Kidney (tissue), 22 donors: ENCODE results near the gene DDAH1. TPM values are rescaled to one million over a fixed set of nuclear protein-coding genes. Genes with fewer than 3 reads are reported as not detected.
A peak's percentile ranks its signal among the peaks of the same experiment; 100 is the strongest.
"Not testable (repeated sequence)": the region's sequence is repeated elsewhere in the genome, so short reads cannot be mapped to it uniquely, and the experiment has no call there.

Source experiments
- DNase-seq, 5 donors: peaks; one replicate each; pipeline ENCODE4 v3.0.0-alpha.2; 2013 to 2020
- FAIRE-seq: peaks from 2 replicates; lab custom pipeline; 2012; peaks lifted over from hg19 to GRCh38; lab: Jason Lieb, UNC
- H3K27ac ChIP-seq, 2 donors: one replicate each; pipeline ENCODE4 v1.7.0; 2013; ENCODE audit warnings: low read depth in 2 of 2, low read length in 2 of 2, inconsistent platforms in 1 of 2
- H3K27me3 ChIP-seq: one replicate; pipeline ENCODE4 v1.7.1; 2013; ENCODE audit warnings: low read length, inconsistent platforms; ENCODE audit not compliant: control insufficient read depth, insufficient read depth
- H3K36me3 ChIP-seq, 3 donors: one replicate each; pipeline versions ENCODE4 v1.7.0 to v1.7.1; 2013; ENCODE audit warnings: low read length in 3 of 3, control low read depth in 1 of 3, inconsistent platforms in 1 of 3; ENCODE audit not compliant: insufficient read depth in 3 of 3, control insufficient read depth in 2 of 3
- H3K4me1 ChIP-seq, 3 donors: one replicate each; pipeline versions ENCODE4 v1.7.0 to v1.7.1; 2013; ENCODE audit warnings: low read length in 3 of 3, inconsistent platforms in 1 of 3, low read depth in 1 of 3; ENCODE audit not compliant: control insufficient read depth in 2 of 3, insufficient read depth in 2 of 3
- H3K4me3 ChIP-seq, 3 donors: one replicate each; pipeline versions ENCODE4 v1.7.0 to v1.8.1; 2013; ENCODE audit warnings: low read length in 3 of 3, control low read depth in 1 of 3, inconsistent platforms in 1 of 3
- H3K9ac ChIP-seq, 3 donors: one replicate each; pipeline versions ENCODE4 v1.7.0 to v1.7.1; 2013; ENCODE audit warnings: low read length in 3 of 3, control low read depth in 1 of 3, inconsistent platforms in 1 of 3
- H3K9me3 ChIP-seq, 3 donors: one replicate each; pipeline versions ENCODE4 v1.7.0 to v1.7.1; 2013; ENCODE audit warnings: low read length in 3 of 3, control low read depth in 1 of 3, inconsistent platforms in 1 of 3; ENCODE audit not compliant: control insufficient read depth in 2 of 3, insufficient read depth in 1 of 3
- intact Hi-C: fragments of 100-400 bp; cut with DNase I; formaldehyde crosslinking; loops from one replicate; pipeline ENCODE4 v1.11.1; 2022
- long read RNA-seq, 10 donors: library from polyadenylated mRNA in 1 of 10; unstranded in 1 of 10; transcript quantifications; one replicate each; pipeline ENCODE4 v2.0.0 and lab custom pipeline, GENCODE V29; 2021 to 2026
- polyA plus RNA-seq: library from polyadenylated mRNA; stranded (reverse); fragments of 350-450 nt; fragmentation: Illumina TruSeq; extraction: RNeasy Lipid Tissue Mini Kit (QIAGEN cat#74804); gene quantifications from one replicate; pipeline ENCODE4 v1.2.3, GENCODE V29; 2014; ENCODE audit warnings: low read depth, low replicate concordance; ENCODE audit not compliant: insufficient read depth
- total RNA-seq: library from RNA; stranded (reverse); fragmentation: NEBNext Ultra II Directional; extraction: Animal tissue kit (Norgen Biotek cat#: 25700); gene quantifications from one replicate; pipeline ENCODE4 v1.2.1, GENCODE V29; 2021
- TF ChIP-seq, protein P1 (sequence below): IDR thresholded peaks from 3 replicates; pipeline ENCODE4 v1.5.1; 2012; ENCODE audit warnings: mild to moderate bottlenecking, moderate library complexity, borderline replicate concordance; ENCODE audit not compliant: insufficient read depth; ENCODE audit errors: extremely low read depth
- donor health status: control.
- donor health status: control.
- donor health status: control.
- donor health status: control.
- donor health status: control.
- donor health status: DM: yes; HTN: yes; CAD: no.
- donor health status: Normal renal cell carcinoma (clear cell type).

DDAH1 gene
- total RNA-seq (73.1 TPM), polyA plus RNA-seq (98.9 TPM)
- long read RNA-seq, donor 1, transcript DDAH1-201 (6 exons, 3,920 nt) = major isoform, 17 of 20 reads
- long read RNA-seq, donor 1, partial matches to known transcripts = 0 of 20 reads
- long read RNA-seq, donor 1, other reads (novel, unspliced or antisense) = 0 of 20 reads
- long read RNA-seq, donor 2, transcript DDAH1-201 (6 exons, 3,920 nt) = major isoform, 28 of 29 reads
- long read RNA-seq, donor 2, partial matches to known transcripts = 0 of 29 reads
- long read RNA-seq, donor 2, other reads (novel, unspliced or antisense) = 0 of 29 reads
- long read RNA-seq, donor 3, transcript DDAH1-201 (6 exons, 3,920 nt) = major isoform, 21 of 22 reads
- long read RNA-seq, donor 3, partial matches to known transcripts = 0 of 22 reads
- long read RNA-seq, donor 3, other reads (novel, unspliced or antisense) = 0 of 22 reads
- long read RNA-seq, donor 4, transcript DDAH1-201 (6 exons, 3,920 nt) = major isoform, 11 of 13 reads
- long read RNA-seq, donor 4, partial matches to known transcripts = 0 of 13 reads
- long read RNA-seq, donor 4, other reads (novel, unspliced or antisense) = 0 of 13 reads
- long read RNA-seq, donor 5, partial matches to known transcripts = 0 of 1 reads
- long read RNA-seq, donor 5, other reads (novel, unspliced or antisense) = 0 of 1 reads
- long read RNA-seq, donor 6, transcript DDAH1-201 (6 exons, 3,920 nt) = major isoform, 7 of 8 reads
- long read RNA-seq, donor 6, partial matches to known transcripts = 0 of 8 reads
- long read RNA-seq, donor 6, other reads (novel, unspliced or antisense) = 0 of 8 reads
- long read RNA-seq, donor 7, partial matches to known transcripts = 1 of 15 reads
- long read RNA-seq, donor 7, other reads (novel, unspliced or antisense) = 10 of 15 reads
- long read RNA-seq, donor 8, transcript DDAH1-201 (6 exons, 3,920 nt) = major isoform, 20 of 27 reads
- long read RNA-seq, donor 8, partial matches to known transcripts = 6 of 27 reads
- long read RNA-seq, donor 8, other reads (novel, unspliced or antisense) = 0 of 27 reads
- long read RNA-seq, donor 9, transcript DDAH1-201 (6 exons, 3,920 nt) = major isoform, 10 of 16 reads
- long read RNA-seq, donor 9, partial matches to known transcripts = 6 of 16 reads
- long read RNA-seq, donor 9, other reads (novel, unspliced or antisense) = 0 of 16 reads
- long read RNA-seq, donor 10, transcript DDAH1-201 (6 exons, 3,920 nt) = major isoform, 12 of 13 reads
- long read RNA-seq, donor 10, partial matches to known transcripts = 0 of 13 reads
- long read RNA-seq, donor 10, other reads (novel, unspliced or antisense) = 0 of 13 reads

DNA sequence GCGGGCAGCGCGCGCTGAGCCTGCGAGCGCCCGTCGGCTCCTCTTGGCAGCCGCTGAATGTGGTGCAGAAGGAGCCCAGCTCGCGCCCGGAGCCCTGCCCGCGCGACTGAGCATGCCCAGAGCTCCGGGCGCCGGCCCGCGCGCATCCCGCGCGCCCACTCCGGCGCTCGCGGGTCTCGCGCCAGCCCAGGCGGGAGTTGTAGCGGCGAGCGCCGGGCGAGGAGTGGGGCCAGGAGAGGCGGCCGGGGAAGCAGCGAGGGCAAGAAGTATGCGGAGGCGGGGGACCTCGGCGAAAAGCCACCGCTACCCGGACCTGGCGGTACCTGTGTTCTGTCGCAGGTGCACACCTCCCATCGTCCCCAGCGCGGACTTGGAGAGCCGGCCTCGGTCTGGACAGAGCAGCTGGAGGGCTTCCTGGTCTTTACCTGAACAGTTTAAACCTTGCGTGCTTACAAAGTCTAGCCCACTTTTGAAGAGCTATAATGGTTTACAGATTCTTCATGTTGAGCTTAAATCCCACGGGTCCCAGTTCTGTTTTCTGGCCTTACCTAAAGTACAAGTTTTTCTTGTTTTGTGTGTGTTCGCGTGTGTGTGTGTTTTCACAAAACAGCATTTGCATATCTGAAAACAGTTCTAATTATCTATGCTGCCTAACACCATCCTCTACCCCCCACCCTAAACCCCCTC, at the start of gene DDAH1:
Gene DDAH1, minus strand, starts transcription at position 61 of the 687 bp plus-strand sequence. CDS start 114 bp downstream, outside the sequence.
- FAIRE-seq = no peak
- Histone ChIP-seq H3K9me3 (no peaks in the 10 kb centered on the region), H3K4me3 (peak within 1 kb of the TSS; percentile 72 to 83 (median 82)), H3K9ac (peak within 1 kb of the TSS; percentile 54 to 87 (median 71)), H3K27ac (peak within 1 kb of the TSS; percentile 88 to 92), H3K27me3 (no peaks in the 10 kb centered on the region), H3K4me1 (peaks cover 6 to 28% (median 12%) of the 10 kb centered on the region in 3 donors), H3K36me3 (no peaks in the 10 kb centered on the region)
- peak; percentile 75 to 86 (median 82) for DNase-seq
- intact Hi-C loops = no loop called here
- TF ChIP-seq, protein P1, sequence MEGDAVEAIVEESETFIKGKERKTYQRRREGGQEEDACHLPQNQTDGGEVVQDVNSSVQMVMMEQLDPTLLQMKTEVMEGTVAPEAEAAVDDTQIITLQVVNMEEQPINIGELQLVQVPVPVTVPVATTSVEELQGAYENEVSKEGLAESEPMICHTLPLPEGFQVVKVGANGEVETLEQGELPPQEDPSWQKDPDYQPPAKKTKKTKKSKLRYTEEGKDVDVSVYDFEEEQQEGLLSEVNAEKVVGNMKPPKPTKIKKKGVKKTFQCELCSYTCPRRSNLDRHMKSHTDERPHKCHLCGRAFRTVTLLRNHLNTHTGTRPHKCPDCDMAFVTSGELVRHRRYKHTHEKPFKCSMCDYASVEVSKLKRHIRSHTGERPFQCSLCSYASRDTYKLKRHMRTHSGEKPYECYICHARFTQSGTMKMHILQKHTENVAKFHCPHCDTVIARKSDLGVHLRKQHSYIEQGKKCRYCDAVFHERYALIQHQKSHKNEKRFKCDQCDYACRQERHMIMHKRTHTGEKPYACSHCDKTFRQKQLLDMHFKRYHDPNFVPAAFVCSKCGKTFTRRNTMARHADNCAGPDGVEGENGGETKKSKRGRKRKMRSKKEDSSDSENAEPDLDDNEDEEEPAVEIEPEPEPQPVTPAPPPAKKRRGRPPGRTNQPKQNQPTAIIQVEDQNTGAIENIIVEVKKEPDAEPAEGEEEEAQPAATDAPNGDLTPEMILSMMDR = no peak

DNA sequence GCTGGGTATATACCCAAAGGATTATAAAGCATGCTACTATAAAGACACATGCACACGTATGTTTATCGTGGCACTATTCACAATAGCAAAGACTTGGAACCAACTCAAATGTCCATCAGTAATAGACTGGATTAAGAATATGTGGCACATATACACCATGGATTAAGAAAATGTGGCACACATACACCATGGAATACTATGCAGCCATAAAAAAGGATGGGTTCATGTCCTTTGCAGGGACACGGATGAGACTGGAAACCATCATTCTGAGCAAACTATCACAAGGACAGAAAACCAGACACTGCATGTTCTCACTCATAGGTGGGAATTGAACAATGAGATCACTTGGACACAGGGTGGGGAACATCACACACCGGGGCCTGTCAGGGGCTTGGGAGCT, 49.0 kb upstream of the DDAH1 start:
- not testable (repeated sequence) for FAIRE-seq, H3K4me3 ChIP-seq, H3K9me3 ChIP-seq

DNA sequence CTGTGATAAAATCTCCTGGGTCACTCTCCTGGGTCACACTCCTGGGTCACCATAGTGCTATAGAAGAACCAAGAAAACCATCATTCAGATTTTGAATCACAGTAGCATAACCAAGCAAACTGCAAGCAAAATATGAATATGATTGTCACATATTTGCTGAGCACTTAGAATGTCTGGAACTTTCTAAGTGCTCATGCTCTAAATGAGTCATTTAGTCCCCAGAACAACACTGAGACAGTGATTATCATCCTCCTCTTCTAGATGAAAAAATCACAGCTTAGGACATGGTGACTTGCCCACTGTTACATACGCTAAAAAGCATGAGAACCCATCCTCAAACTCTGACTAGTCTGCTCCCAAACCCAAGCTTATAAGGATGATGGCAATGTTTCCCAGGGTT, 39.5 kb upstream of the DDAH1 start:
- Histone ChIP-seq H3K27me3 (no peaks in the 10 kb centered on the region), H3K4me3 (no peak overlapping the region), H3K36me3 (no peaks in the 10 kb centered on the region), H3K9me3 (no peaks in the 10 kb centered on the region), H3K4me1 (peaks cover 0 to 4% (median 0%) of the 10 kb centered on the region in 3 donors), H3K9ac (no peak overlapping the region), H3K27ac (no peak overlapping the region)
- DNase-seq = no peak
- intact Hi-C loops = loop anchor here (10.0 kb wide), 1 partner anchor 200 kb away; no protein-coding TSS in a partner anchor
- no peak for FAIRE-seq
- TF ChIP-seq, protein P1 = no peak

More for the DNA sequence above, 49.0 kb upstream of the DDAH1 start:
- H3K36me3 ChIP-seq, H3K27ac ChIP-seq, intact Hi-C loops, H3K27me3 ChIP-seq, DNase-seq, H3K9ac ChIP-seq, H3K4me1 ChIP-seq: not testable (repeated sequence)
